B cell (primary cell): ENCODE results near the gene MBNL1.

ENCODE experiments used
- EZH2 ChIP-seq: IDR thresholded peaks from 2 replicates; pipeline ENCODE4 v1.6.1; 2012; ENCODE audit warnings: borderline replicate concordance, low read depth, mild to moderate bottlenecking, moderate library complexity, low read length; ENCODE audit not compliant: insufficient read depth, poor library complexity, severe bottlenecking
- TF ChIP-seq, protein P1 (sequence below): fragments of 200-600 bp; IDR thresholded peaks from one replicate; pipeline ENCODE4 v1.8.0; 2022; ENCODE audit warnings: antibody characterized with exemption, mild to moderate bottlenecking

DNA sequence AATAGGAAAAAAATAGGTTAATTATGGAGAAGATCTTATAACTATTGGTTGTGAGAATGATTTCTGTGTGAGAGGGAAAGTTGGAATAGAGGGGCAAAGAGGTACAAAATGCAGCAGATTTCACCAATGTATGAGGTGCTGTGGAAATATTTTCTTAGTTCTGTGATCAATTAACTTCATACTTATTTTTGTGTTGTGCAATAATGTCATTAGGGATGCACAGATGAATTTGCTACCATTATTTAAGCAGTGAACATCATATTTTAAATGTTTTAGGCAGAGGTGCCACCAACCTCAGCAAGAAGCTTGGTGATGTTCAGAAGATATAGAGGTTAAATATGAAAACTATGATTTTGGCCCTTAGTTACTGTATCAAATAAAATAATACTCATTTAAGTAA, 21.6 kb downstream of the MBNL1 start:
- TF ChIP-seq, protein P1, sequence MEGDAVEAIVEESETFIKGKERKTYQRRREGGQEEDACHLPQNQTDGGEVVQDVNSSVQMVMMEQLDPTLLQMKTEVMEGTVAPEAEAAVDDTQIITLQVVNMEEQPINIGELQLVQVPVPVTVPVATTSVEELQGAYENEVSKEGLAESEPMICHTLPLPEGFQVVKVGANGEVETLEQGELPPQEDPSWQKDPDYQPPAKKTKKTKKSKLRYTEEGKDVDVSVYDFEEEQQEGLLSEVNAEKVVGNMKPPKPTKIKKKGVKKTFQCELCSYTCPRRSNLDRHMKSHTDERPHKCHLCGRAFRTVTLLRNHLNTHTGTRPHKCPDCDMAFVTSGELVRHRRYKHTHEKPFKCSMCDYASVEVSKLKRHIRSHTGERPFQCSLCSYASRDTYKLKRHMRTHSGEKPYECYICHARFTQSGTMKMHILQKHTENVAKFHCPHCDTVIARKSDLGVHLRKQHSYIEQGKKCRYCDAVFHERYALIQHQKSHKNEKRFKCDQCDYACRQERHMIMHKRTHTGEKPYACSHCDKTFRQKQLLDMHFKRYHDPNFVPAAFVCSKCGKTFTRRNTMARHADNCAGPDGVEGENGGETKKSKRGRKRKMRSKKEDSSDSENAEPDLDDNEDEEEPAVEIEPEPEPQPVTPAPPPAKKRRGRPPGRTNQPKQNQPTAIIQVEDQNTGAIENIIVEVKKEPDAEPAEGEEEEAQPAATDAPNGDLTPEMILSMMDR, result no peak
- no peak for TF ChIP-seq EZH2
